Esophagus muscularis mucosa (tissue), 4 donors: ENCODE results near the gene CDK2AP2. TPM values are rescaled to one million over a fixed set of nuclear protein-coding genes. Genes with fewer than 3 reads are reported as not detected.
"Not testable (repeated sequence)": the region's sequence is repeated elsewhere in the genome, so short reads cannot be mapped to it uniquely, and the experiment has no call there.

ENCODE experiments used
- DNase-seq: peaks from one replicate; pipeline ENCODE4 v3.0.0-alpha.2; 2017; ENCODE audit errors: extremely low spot score
- H3K27ac ChIP-seq, 4 donors: fragments of 200-600 bp; sonication (generic); replicated peaks in 1 of 4; 1 replicate in 3 of 4; 2 replicates in 1 of 4; pipeline ENCODE4 v1.5.1; 2016 to 2019; ENCODE audit warnings: mild to moderate bottlenecking in 1 of 4
- H3K27me3 ChIP-seq, 4 donors: fragments of 200-600 bp; sonication (generic); one replicate each; pipeline versions ENCODE4 v1.5.1 to v1.6.0; 2016 to 2019
- H3K36me3 ChIP-seq, 4 donors: fragments of 200-600 bp; sonication (generic); one replicate each; pipeline ENCODE4 v1.5.1; 2016 to 2019
- H3K4me1 ChIP-seq, 4 donors: fragments of 200-600 bp; sonication (generic); one replicate each; pipeline ENCODE4 v1.5.1; 2016 to 2019
- H3K4me3 ChIP-seq, 4 donors: fragments of 200-600 bp; sonication (generic); 1 replicate in 2 of 4; 2 replicates in 2 of 4; pipeline ENCODE4 v1.5.1; 2016 to 2019; ENCODE audit warnings: mild to moderate bottlenecking in 4 of 4, moderate library complexity in 1 of 4
- H3K9me3 ChIP-seq, 4 donors: fragments of 200-600 bp; sonication (generic); 1 replicate in 3 of 4; 2 replicates in 1 of 4; pipeline ENCODE4 v1.5.1; 2016 to 2019
- CTCF ChIP-seq, 3 experiments: fragments of 200-600 bp in 2 of 3; fragments of 450-650 bp in 1 of 3; sonication (generic) in 2 of 3; IDR thresholded peaks; one replicate each; pipeline ENCODE4 v1.5.1; 2017 to 2019; ENCODE audit warnings: antibody characterized with exemption in 3 of 3, mild to moderate bottlenecking in 2 of 3, moderate library complexity in 1 of 3
- EP300 ChIP-seq: sonication (generic); formaldehyde crosslinking; IDR thresholded peaks from one replicate; pipeline ENCODE4 v1.6.1; 2017; ENCODE audit warnings: antibody characterized with exemption
- POLR2A ChIP-seq: fragments of 450-650 bp; IDR thresholded peaks from one replicate; pipeline ENCODE4 v1.6.1; 2017; ENCODE audit warnings: antibody characterized with exemption, moderate library complexity, mild to moderate bottlenecking, low read depth
- POLR2AphosphoS5 ChIP-seq, 2 donors: sonication (generic); formaldehyde crosslinking; IDR thresholded peaks; one replicate each; pipeline ENCODE4 v1.6.1; 2017; ENCODE audit warnings: antibody characterized with exemption in 2 of 2
- WGBS: methylation state at CpG from one replicate; pipeline ENCODE4 v1.1.5; 2018; 5-methylcytosine and 5-hydroxymethylcytosine counted together
- intact Hi-C: fragments of 100-400 bp; cut with DNase I; formaldehyde crosslinking; loops from one replicate; pipeline ENCODE4 v1.15.1; 2023
- total RNA-seq, 4 donors: library from RNA; depleted of rRNA; stranded (reverse); fragments of >200 nt; gene quantifications; one replicate each; pipeline versions ENCODE4 v1.1.0 to v1.2.1, GENCODE V29; 2016

CDK2AP2 gene
- total RNA-seq, 4 donors from 2014 or later: 61.0 to 111 (median 67.8) TPM

- intact Hi-C loops: no loop called here
- DNase-seq: no peak
- H3K4me3 ChIP-seq: no peak overlapping the region
- no peak for TF ChIP-seq POLR2A
- TF ChIP-seq EP300: no peak
- no peak for TF ChIP-seq CTCF (IDR thresholded peaks at IDR 0.05)
- no peak for TF ChIP-seq POLR2AphosphoS5 (IDR thresholded peaks at IDR 0.05)
- 92% methylated on average over 16 of the region's 20 CpGs for WGBS
- H3K4me1 ChIP-seq: peaks cover 18 to 54% (median 46%) of the 10 kb centered on the region in 4 donors
- H3K27me3 ChIP-seq: no peaks in the 10 kb centered on the region
- H3K27ac ChIP-seq: no peak overlapping the region
- no peaks in the 10 kb centered on the region for H3K9me3 ChIP-seq
- peaks cover 16 to 59% (median 45%) of the 10 kb centered on the region in 4 donors for H3K36me3 ChIP-seq
These were observed 21.3 kb downstream of the CDK2AP2 start for GRCh38 chr11:67486481-67487195.

- Histone ChIP-seq H3K4me1 (peaks cover 18 to 48% (median 41%) of the 10 kb centered on the region in 4 donors), H3K36me3 (peaks cover 16 to 52% (median 38%) of the 10 kb centered on the region in 4 donors)
- WGBS: 84% methylated on average over 7 of the region's 7 CpGs
- H3K4me3 ChIP-seq, intact Hi-C loops, H3K9me3 ChIP-seq, H3K27ac ChIP-seq, DNase-seq, H3K27me3 ChIP-seq: not testable (repeated sequence)
These were observed 22.0 kb downstream of the CDK2AP2 start for GRCh38 chr11:67485873-67486361.

GRCh38 chr11:67484847-67485311 lies 23.1 kb downstream of the CDK2AP2 start:
- Histone ChIP-seq H3K4me3 (no peak overlapping the region), H3K4me1 (peaks cover 18 to 43% (median 38%) of the 10 kb centered on the region in 4 donors), H3K27me3 (no peaks in the 10 kb centered on the region), H3K27ac (no peak overlapping the region), H3K36me3 (peaks cover 7 to 41% (median 28%) of the 10 kb centered on the region in 4 donors), H3K9me3 (no peaks in the 10 kb centered on the region)
- no peak for DNase-seq
- 73% methylated on average over 9 of the region's 11 CpGs for WGBS
- intact Hi-C loops: no loop called here
- TF ChIP-seq POLR2AphosphoS5 (IDR thresholded peaks at IDR 0.05) (no peak), CTCF (IDR thresholded peaks at IDR 0.05) (no peak), EP300 (no peak), POLR2A (no peak)

GRCh38 chr11:67483831-67484665 lies 23.9 kb downstream of the CDK2AP2 start:
- Histone ChIP-seq H3K27ac (peak overlapping the region; percentile 80 to 87 (median 82)), H3K36me3 (peaks cover 7 to 33% (median 20%) of the 10 kb centered on the region in 4 donors), H3K4me3 (peak overlapping the region; percentile 58 to 72 (median 62)), H3K27me3 (no peaks in the 10 kb centered on the region), H3K4me1 (peaks cover 18 to 43% (median 38%) of the 10 kb centered on the region in 4 donors), H3K9me3 (no peaks in the 10 kb centered on the region)
- no peak for TF ChIP-seq EP300
- TF ChIP-seq POLR2AphosphoS5 (IDR thresholded peaks at IDR 0.05): no peak
- TF ChIP-seq CTCF (IDR thresholded peaks at IDR 0.05): no peak
- TF ChIP-seq POLR2A: no peak
- no peak for DNase-seq
- intact Hi-C loops: no loop called here
- 92% methylated on average over 16 of the region's 16 CpGs for WGBS
